ENCODE data around the gene HSPA12B. TPM values are rescaled to one million over a fixed set of nuclear protein-coding genes. Genes with fewer than 3 reads are reported as not detected.

Gene HSPA12B
- total and polyA plus RNA-seq, 2 of the 13 experiments (the other 11 are each of a cell fraction or from before 2014, with no cell fraction given) = 0.01 TPM; not detected in 1

DNA sequence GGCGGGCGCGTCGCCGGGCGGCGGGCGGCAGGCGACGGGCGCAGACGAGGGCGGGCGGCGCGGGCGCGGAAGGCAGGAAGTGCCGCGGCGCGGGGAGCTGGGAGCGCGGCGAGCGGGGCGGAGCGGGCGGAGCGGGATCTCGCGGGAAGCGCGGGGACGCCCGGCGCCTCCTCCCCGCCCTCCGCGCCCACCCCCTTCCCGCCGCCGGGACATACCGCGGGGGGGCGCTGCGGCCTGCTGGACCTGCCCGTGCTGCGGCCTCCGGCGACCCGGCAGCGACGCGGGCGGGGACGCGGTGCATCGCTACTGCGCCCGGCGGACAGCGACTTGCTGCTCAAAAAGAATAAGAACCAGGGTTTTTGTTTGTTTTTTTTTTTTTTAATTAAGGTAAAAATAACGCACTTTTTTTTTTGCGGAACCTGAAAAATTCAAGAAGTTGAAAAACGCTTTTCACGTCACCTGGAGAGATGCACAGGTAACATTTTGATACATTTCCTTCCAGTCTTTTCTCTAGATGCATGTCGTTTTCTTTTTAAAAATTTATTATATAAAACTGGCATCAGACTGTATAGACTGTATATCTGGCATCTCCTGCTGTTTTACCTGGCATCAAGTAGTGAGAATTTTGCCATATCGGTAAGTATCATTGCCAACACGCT, 54.3 kb downstream of the HSPA12B start, which contains the start of gene CENPB (continued):
- TF ChIP-seq SAP130 (CRISPR knock-in tag; IDR thresholded peaks at IDR 0.05; ENCODE audit: low read depth) (peak; percentile 70), REL (CRISPR knock-in tag; conservative IDR thresholded peaks at IDR 0.05) (no peak), NR1H2 (CRISPR knock-in tag; IDR thresholded peaks at IDR 0.05; ENCODE audit: borderline replicate concordance, low read depth) (no peak), KDM1A (CRISPR knock-in tag; IDR thresholded peaks at IDR 0.05) (no peak), ARID2 (CRISPR knock-in tag; IDR thresholded peaks at IDR 0.05; ENCODE audit: borderline replicate concordance) (no peak; the same call in 1 of the 2 replicates), ISX (CRISPR knock-in tag; conservative IDR thresholded peaks at IDR 0.05) (no peak), ZNF430 (CRISPR knock-in tag; IDR thresholded peaks at IDR 0.05) (no peak), ZNF841 (CRISPR knock-in tag; IDR thresholded peaks at IDR 0.05; ENCODE audit: borderline replicate concordance) (no peak), ZMYM4 (CRISPR knock-in tag; IDR thresholded peaks at IDR 0.05) (peak; percentile 84), TBL1XR1 (IDR thresholded peaks at IDR 0.05; ENCODE audit: borderline replicate concordance, low read length, partially characterized antibody) (no peak), ZNF510 (CRISPR knock-in tag; IDR thresholded peaks at IDR 0.05; ENCODE audit: low read depth) (no peak), ZNF10 (CRISPR knock-in tag; IDR thresholded peaks at IDR 0.05; ENCODE audit: borderline replicate concordance, low read depth) (no peak), ATF7-NPFF (CRISPR knock-in tag; IDR thresholded peaks at IDR 0.05; ENCODE audit: low read depth) (peak; percentile 84; the same call in 1 of the 2 replicates), MTA1 (CRISPR knock-in tag; IDR thresholded peaks at IDR 0.05; ENCODE audit: borderline replicate concordance) (no peak), ZNF780A (CRISPR knock-in tag; IDR thresholded peaks at IDR 0.05) (no peak), SUZ12 (IDR thresholded peaks at IDR 0.05; ENCODE audit: low read depth, low read length) (no peak), ARNT2 (CRISPR knock-in tag; IDR thresholded peaks at IDR 0.05; ENCODE audit: low read depth) (peak; percentile 93; the same call in 1 of the 2 replicates)
- TF ChIP-seq, protein P1, sequence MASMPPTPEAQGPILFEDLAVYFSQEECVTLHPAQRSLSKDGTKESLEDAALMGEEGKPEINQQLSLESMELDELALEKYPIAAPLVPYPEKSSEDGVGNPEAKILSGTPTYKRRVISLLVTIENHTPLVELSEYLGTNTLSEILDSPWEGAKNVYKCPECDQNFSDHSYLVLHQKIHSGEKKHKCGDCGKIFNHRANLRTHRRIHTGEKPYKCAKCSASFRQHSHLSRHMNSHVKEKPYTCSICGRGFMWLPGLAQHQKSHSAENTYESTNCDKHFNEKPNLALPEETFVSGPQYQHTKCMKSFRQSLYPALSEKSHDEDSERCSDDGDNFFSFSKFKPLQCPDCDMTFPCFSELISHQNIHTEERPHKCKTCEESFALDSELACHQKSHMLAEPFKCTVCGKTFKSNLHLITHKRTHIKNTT (CRISPR knock-in tag; IDR thresholded peaks at IDR 0.05) = no peak
- TF ChIP-seq, protein P2, sequence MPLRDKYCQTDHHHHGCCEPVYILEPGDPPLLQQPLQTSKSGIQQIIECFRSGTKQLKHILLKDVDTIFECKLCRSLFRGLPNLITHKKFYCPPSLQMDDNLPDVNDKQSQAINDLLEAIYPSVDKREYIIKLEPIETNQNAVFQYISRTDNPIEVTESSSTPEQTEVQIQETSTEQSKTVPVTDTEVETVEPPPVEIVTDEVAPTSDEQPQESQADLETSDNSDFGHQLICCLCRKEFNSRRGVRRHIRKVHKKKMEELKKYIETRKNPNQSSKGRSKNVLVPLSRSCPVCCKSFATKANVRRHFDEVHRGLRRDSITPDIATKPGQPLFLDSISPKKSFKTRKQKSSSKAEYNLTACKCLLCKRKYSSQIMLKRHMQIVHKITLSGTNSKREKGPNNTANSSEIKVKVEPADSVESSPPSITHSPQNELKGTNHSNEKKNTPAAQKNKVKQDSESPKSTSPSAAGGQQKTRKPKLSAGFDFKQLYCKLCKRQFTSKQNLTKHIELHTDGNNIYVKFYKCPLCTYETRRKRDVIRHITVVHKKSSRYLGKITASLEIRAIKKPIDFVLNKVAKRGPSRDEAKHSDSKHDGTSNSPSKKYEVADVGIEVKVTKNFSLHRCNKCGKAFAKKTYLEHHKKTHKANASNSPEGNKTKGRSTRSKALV (CRISPR knock-in tag; IDR thresholded peaks at IDR 0.05) = no peak
- TF ChIP-seq, protein P3, sequence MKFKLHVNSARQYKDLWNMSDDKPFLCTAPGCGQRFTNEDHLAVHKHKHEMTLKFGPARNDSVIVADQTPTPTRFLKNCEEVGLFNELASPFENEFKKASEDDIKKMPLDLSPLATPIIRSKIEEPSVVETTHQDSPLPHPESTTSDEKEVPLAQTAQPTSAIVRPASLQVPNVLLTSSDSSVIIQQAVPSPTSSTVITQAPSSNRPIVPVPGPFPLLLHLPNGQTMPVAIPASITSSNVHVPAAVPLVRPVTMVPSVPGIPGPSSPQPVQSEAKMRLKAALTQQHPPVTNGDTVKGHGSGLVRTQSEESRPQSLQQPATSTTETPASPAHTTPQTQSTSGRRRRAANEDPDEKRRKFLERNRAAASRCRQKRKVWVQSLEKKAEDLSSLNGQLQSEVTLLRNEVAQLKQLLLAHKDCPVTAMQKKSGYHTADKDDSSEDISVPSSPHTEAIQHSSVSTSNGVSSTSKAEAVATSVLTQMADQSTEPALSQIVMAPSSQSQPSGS (CRISPR knock-in tag; IDR thresholded peaks at IDR 0.05) = no peak
- TF ChIP-seq, protein P4, sequence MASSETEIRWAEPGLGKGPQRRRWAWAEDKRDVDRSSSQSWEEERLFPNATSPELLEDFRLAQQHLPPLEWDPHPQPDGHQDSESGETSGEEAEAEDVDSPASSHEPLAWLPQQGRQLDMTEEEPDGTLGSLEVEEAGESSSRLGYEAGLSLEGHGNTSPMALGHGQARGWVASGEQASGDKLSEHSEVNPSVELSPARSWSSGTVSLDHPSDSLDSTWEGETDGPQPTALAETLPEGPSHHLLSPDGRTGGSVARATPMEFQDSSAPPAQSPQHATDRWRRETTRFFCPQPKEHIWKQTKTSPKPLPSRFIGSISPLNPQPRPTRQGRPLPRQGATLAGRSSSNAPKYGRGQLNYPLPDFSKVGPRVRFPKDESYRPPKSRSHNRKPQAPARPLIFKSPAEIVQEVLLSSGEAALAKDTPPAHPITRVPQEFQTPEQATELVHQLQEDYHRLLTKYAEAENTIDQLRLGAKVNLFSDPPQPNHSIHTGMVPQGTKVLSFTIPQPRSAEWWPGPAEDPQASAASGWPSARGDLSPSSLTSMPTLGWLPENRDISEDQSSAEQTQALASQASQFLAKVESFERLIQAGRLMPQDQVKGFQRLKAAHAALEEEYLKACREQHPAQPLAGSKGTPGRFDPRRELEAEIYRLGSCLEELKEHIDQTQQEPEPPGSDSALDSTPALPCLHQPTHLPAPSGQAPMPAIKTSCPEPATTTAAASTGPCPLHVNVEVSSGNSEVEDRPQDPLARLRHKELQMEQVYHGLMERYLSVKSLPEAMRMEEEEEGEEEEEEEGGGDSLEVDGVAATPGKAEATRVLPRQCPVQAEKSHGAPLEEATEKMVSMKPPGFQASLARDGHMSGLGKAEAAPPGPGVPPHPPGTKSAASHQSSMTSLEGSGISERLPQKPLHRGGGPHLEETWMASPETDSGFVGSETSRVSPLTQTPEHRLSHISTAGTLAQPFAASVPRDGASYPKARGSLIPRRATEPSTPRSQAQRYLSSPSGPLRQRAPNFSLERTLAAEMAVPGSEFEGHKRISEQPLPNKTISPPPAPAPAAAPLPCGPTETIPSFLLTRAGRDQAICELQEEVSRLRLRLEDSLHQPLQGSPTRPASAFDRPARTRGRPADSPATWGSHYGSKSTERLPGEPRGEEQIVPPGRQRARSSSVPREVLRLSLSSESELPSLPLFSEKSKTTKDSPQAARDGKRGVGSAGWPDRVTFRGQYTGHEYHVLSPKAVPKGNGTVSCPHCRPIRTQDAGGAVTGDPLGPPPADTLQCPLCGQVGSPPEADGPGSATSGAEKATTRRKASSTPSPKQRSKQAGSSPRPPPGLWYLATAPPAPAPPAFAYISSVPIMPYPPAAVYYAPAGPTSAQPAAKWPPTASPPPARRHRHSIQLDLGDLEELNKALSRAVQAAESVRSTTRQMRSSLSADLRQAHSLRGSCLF (CRISPR knock-in tag; IDR thresholded peaks at IDR 0.05; ENCODE audit: borderline replicate concordance) = 0 out of 2 replicates have a peak, but pooled peaks have one; percentile 12

Data from HepG2 (cell line).